Measurements from ENCODE around the gene TCF12.

Gene TCF12

DNA sequence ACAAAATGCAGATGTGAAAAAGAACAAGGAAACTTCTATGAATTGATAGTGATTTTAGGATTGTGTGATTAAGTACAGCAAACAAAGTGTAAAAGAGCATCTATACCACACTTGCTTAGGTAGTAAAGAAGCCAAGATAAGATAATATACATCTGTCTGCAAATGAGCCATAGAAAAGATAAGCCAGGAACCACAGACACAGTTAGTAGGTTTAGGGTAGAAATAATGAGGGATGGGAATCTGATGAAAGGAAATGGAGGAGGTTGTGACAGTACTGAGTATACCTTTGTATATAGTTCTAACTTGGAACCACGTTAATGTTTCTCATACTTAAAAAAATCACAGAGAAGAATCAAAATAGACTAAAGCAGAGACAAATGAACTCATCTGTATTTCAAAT lies 54.0 kb downstream of the TCF12 start:
- DNase-seq (ENCODE audit: low read depth) = no peak
- H3K4me3 ChIP-seq (ENCODE audit: control insufficient read depth, low read depth, low read length) = no peak overlapping the region
- TF ChIP-seq, protein P1, sequence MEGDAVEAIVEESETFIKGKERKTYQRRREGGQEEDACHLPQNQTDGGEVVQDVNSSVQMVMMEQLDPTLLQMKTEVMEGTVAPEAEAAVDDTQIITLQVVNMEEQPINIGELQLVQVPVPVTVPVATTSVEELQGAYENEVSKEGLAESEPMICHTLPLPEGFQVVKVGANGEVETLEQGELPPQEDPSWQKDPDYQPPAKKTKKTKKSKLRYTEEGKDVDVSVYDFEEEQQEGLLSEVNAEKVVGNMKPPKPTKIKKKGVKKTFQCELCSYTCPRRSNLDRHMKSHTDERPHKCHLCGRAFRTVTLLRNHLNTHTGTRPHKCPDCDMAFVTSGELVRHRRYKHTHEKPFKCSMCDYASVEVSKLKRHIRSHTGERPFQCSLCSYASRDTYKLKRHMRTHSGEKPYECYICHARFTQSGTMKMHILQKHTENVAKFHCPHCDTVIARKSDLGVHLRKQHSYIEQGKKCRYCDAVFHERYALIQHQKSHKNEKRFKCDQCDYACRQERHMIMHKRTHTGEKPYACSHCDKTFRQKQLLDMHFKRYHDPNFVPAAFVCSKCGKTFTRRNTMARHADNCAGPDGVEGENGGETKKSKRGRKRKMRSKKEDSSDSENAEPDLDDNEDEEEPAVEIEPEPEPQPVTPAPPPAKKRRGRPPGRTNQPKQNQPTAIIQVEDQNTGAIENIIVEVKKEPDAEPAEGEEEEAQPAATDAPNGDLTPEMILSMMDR (IDR thresholded peaks at IDR 0.05; ENCODE audit: control insufficient read depth, insufficient read depth, low read depth, low read length, missing control alignments) = no peak

- DNase-seq (ENCODE audit: low read depth) = no peak
- TF ChIP-seq, protein P1 (IDR thresholded peaks at IDR 0.05; ENCODE audit: control insufficient read depth, insufficient read depth, low read depth, low read length, missing control alignments) = no peak
- no peak overlapping the region for H3K4me3 ChIP-seq (ENCODE audit: control insufficient read depth, low read depth, low read length)
These were observed 55.0 kb downstream of the TCF12 start for GRCh38 chr15:56973463-56973862.

DNA sequence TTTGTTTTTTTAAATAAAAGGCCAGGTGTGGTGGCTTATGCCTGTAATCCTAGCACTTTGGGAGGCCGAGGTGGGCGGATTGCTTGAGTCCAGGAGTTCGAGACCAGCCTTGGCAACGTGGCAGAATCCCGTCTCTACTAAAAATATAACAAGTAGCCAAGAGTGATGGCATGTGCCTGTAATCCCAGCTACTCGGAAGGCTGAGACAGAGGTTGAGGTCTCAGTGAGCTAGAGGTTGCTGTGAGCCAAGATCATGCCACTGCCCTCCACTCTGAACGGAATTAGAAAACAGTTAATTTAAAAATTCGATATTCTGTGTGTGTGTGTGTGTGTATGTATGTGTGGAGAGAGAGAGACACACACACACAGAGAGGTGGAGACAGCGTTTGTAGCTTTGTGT lies 58.8 kb downstream of the TCF12 start:
- TF ChIP-seq, protein P1 (IDR thresholded peaks at IDR 0.05; ENCODE audit: control insufficient read depth, insufficient read depth, low read depth, low read length, missing control alignments) = no peak
- H3K4me3 ChIP-seq (ENCODE audit: control insufficient read depth, low read depth, low read length) = no peak overlapping the region
- DNase-seq (ENCODE audit: low read depth) = no peak

- no peak for DNase-seq (ENCODE audit: low read depth)
- TF ChIP-seq, protein P1 (IDR thresholded peaks at IDR 0.05; ENCODE audit: control insufficient read depth, insufficient read depth, low read depth, low read length, missing control alignments) = no peak
- H3K4me3 ChIP-seq (ENCODE audit: control insufficient read depth, low read depth, low read length) = no peak overlapping the region
These were observed 60.6 kb downstream of the TCF12 start for GRCh38 chr15:56978898-56979662.

DNA sequence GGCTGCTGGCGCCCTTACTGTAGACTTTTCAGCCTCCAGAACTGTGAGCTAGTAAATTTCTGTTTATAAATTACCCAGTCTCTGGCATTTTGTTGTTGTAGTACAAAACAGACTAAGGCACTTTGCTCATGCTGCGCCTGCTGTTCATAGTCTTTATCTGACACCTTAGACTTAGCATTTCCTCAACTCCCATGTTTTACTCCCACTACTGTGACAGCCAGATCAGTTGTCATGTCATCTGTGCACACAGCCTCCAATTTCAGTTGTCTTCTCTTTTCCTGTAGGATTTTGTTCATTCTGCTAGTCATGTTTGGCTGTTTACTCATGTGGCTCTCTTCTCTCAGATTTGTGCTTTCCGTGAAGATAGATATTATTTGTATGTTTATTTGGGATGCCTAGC lies 62.0 kb downstream of the TCF12 start:
- no peak for DNase-seq (ENCODE audit: low read depth)
- TF ChIP-seq, protein P1 (IDR thresholded peaks at IDR 0.05; ENCODE audit: control insufficient read depth, insufficient read depth, low read depth, low read length, missing control alignments) = no peak
- H3K4me3 ChIP-seq (ENCODE audit: control insufficient read depth, low read depth, low read length) = no peak overlapping the region

DNA sequence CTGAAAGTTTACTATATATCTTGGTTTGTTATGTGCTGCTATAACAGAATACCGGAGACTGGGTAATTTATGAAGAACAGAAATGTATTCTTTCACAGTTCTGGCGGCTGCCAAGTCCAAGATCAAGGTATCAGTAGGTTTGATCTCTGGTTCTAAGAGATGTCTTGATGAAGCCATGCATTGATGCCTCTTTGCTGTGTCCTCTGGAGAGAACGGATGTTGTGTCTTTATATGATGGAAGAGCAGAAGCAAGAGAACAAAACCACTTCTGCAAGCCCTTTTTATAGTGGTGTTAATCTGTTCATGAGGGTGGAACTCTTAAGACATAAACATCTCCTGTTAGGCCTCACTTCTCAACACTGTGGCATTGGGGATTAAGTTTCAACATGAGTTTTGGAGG lies 62.7 kb downstream of the TCF12 start:
- H3K4me3 ChIP-seq (ENCODE audit: control insufficient read depth, low read depth, low read length) = no peak overlapping the region
- no peak for DNase-seq (ENCODE audit: low read depth)

More for the DNA sequence above, 62.7 kb downstream of the TCF12 start:
- TF ChIP-seq, protein P1 (IDR thresholded peaks at IDR 0.05; ENCODE audit: control insufficient read depth, insufficient read depth, low read depth, low read length, missing control alignments) = no peak

All from AG09309 (cell line).